NCI-H526 (cell line): ENCODE data around the gene SYNC.
"Not testable (repeated sequence)": the region's sequence is repeated elsewhere in the genome, so short reads cannot be mapped to it uniquely, and the experiment has no call there.

Experiments
- DNase-seq, 2 experiments: peaks; one replicate each; lab custom pipeline; 2025; lab: John Stamatoyannopoulos, UW

The SYNC gene

DNA sequence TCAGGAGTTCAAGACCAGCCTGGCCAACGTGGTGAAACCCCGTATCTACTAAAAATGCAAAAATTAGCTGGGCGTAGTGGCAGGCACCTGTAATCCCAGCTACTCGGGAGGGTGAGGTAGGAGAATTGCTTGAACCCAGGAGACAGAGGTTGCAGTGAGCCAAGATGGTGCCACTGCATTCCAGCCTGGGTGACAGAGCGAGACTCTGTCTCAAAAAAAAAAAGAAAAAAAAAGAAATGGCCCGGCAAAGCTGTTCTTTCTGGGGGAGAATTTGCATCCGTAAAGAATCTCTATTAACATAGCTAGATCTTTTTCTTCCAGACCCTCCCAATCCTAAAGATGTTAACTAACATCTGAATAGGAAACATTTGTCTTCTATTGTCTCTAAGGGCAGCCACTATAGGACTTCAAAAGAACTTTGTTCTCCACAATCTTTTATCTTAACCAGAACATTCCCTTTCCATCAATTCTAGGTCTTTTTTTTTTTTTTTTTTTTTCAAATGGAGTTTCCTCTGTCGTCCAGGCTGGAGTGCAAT, 60.2 kb downstream of the SYNC start:
- DNase-seq: not testable (repeated sequence)

DNA sequence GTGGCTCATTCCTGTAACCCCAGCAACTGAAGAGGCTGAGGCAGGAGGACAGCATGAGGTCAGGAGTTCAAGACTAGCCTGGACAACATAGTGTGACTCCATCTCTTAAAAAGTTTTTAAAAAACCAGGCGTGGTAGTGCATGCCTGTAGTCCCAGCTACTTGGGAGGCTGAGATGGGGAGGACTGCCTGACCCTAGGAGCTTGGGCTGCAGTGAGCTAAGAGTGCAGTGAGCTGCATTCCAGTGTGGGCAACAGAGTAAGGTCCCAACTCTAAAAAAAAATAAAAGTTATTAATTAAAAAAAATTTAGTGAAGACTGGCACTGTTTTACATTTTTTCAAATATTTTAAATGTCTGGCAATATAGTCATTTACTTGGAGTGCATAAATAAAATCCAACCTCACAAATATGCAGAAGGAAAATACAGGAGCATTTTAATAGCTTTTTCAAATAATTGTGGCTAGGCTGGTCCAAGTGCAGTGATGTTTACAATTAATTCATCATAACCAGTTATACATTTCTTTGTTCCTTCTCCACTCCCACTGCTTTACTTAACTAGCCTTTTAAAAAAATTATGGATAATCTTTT, 63.0 kb downstream of the SYNC start:
- DNase-seq: no peak

DNA sequence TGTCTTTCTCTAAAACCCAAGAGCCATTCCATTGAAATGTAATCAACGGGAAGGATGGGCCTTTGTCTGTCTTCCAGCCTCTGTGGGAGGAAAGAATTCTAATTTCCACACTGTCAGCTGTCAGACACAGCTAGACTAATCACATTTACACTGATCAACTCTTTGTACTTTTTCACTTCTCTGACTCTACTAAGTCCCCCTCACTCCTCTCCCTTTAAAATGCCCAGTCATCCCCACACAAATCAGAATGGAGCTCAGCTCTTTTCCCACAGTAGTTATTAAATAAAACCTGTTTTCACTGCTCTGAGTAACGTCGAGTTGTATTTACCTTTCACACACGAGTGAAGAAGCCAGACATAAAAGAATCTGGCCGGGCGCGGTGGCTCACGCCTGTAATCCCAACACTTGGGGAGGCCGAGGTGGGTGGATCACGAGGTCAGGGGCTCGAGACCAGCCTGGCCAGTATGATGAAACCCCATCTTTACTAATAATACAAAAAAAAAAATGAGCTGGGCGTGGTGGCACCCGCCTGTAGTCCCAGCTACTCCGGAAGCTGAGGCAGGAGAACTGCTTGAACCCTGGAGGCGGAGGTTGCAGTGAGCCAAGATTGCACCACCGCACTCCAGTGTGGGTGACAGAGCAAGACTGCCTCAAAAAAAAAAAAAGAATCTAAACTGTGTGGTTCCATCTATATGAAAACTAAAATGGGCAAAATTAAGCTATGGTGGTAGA, 65.5 kb downstream of the SYNC start:
- no peak for DNase-seq

DNA sequence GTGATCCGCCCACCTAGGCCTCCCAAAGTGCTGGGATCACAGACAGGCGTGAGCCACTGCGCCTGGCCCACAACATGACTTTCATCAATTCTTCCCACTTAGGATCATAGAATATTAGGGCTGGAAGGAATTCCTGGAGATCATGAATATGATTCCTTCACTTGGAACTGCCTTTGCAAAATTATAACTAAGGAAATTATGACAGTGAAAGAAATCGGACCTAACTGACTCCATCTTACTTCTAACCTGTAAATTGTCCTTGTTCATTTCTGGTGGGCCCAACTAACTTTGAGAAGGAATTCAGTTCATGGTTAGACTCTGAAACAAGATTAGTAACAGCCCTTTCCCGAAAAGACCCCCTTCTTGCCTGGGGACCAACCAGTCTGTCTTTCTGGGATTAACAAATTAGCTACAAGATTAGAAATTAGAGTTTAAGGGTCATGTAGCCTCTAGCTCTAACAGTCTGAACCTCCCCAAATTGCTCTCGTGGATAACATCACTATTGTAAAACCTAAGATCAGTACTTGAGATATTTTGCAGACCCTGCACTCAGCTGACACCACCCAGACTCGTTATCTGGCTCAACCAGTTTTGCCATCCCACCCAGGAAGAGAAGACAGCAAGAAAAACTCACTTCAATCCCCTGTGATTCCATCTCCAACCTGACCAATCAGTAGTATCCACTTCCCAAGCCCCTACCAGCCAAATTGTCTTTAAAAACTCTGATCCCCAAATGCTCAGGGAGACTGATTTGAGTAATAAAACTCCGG, 66.9 kb downstream of the SYNC start:
- DNase-seq: no peak

DNA sequence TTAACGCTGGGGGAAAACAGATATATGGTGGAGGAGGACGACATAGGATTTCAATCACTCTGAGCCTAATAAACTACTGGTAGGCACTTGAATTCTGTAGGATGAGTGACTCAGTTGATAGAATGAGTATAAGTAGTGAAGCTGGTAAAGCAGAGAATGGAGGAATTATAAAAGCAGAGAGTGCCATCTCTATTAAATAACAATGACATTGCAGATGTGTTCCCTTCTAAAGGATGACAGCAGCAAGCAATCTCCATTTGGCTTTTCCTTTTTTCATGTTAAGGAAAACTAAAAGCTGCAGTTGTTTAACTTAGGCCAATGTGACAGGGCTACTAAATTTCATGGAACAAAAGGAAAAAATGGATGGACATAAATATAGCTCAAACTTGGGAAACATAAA, 69.7 kb downstream of the SYNC start:
- no peak for DNase-seq

DNA sequence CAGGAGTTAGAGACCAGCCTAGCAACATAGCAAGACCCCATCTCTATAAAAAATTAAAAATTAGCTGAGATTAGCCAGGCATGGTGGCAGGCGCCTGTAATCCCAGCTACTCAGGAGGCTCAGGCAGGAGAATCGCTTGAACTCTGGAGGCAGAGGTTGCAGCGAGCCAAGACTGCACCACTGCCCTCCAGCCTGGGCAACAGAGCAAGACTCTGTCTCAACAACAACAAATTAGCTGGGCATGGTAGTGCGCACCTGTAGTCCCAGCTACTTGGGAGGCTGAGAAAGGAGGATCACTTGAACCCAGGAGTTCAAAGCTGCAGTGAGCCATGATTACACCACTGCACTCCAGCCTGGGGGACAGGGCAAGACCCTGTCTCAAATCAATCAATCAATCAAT, 72.4 kb downstream of the SYNC start:
- not testable (repeated sequence) for DNase-seq
